ENCODE results near the gene AFAP1.

AFAP1 gene, protein sequence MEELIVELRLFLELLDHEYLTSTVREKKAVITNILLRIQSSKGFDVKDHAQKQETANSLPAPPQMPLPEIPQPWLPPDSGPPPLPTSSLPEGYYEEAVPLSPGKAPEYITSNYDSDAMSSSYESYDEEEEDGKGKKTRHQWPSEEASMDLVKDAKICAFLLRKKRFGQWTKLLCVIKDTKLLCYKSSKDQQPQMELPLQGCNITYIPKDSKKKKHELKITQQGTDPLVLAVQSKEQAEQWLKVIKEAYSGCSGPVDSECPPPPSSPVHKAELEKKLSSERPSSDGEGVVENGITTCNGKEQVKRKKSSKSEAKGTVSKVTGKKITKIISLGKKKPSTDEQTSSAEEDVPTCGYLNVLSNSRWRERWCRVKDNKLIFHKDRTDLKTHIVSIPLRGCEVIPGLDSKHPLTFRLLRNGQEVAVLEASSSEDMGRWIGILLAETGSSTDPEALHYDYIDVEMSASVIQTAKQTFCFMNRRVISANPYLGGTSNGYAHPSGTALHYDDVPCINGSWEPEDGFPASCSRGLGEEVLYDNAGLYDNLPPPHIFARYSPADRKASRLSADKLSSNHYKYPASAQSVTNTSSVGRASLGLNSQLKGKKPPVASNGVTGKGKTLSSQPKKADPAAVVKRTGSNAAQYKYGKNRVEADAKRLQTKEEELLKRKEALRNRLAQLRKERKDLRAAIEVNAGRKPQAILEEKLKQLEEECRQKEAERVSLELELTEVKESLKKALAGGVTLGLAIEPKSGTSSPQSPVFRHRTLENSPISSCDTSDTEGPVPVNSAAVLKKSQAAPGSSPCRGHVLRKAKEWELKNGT

DNA sequence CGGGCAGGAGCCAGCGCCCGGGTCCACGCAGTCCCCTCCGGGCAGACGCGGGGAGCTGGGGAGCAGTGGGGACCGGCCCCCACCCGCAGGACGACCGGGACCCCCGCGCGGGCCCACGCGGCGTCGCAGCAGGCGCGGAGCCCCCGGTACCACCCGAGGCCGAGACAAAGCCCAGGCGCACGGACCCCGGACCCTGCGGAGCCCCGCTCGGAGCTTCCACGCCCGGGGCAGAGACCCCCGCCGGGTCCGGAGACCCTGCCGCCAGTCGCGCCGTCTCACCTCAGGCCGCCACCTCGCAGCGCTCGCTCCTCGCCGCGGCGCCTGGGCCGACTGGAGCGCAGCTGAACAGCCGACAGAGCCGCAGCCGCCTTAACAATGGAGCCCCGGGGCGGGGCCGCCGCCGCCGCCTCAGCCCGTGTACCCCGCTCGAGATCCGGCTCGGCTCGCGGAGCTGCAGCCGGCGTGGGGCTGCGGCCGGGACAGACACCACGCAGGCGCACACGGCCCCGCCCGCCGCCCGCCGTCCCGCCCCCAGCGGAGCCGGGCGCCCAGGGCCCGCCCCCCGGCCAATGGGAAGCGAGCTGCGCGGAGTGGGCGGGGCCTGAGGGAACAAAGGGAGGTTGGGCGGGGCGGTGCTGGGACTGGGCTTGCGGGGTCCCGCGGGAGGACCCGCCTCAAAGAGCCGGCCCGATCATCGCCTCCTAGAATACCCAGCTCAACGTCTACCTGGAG lies at the start of gene AFAP1:
Gene AFAP1 (minus strand): TSS at position 485 of the 732 bp plus-strand sequence. CDS start 67,783 bp downstream, outside the sequence.
- Histone ChIP-seq H3K9me3 (ENCODE audit: control insufficient read depth in 2 of 2, low read length in 2 of 2) (no peaks in the 10 kb centered on the region), H3K27me3 (ENCODE audit: control insufficient read depth in 1 of 2, insufficient read depth in 2 of 2, low read length in 2 of 2) (no peaks in the 10 kb centered on the region), H3K36me3 (ENCODE audit: control insufficient read depth in 2 of 2, insufficient read depth in 2 of 2, low read length in 2 of 2) (no peaks in the 10 kb centered on the region), H3K4me3 (ENCODE audit: low read length in 2 of 2) (peak within 1 kb of the TSS; percentile 83 to 84), H3K27ac (ENCODE audit: low read length) (peak within 1 kb of the TSS; percentile 83), H3K4me1 (ENCODE audit: control insufficient read depth, insufficient read depth, low read length) (peaks cover 14% of the 10 kb centered on the region), H3K9ac (ENCODE audit: low read length in 2 of 2) (peak within 1 kb of the TSS; percentile 76 to 82)

DNA sequence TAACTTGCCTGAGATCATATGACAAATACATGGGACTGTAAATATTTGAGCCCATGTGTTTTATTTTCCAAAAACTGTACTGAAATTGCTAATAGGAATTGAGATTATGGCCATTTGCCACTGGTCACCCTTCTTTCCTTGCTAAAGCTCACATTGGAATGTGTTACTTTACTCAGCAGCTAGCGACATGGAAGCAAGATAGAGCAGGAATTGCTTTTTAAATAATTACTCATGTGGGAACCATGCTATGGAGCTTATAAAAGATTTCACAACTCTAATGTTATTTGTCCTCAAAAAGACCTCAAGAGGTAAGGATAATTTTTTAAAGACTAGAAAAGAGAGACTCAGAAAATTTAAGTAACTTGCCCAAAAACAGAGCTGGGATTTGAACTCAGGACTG lies 48.8 kb upstream of the AFAP1 start:
- Histone ChIP-seq H3K27me3 (ENCODE audit: control insufficient read depth in 1 of 2, insufficient read depth in 2 of 2, low read length in 2 of 2) (no peaks in the 10 kb centered on the region), H3K27ac (ENCODE audit: low read length) (no peak overlapping the region), H3K9me3 (ENCODE audit: control insufficient read depth in 2 of 2, low read length in 2 of 2) (peaks cover 0 to 6% of the 10 kb centered on the region in 2 donors), H3K36me3 (ENCODE audit: control insufficient read depth in 2 of 2, insufficient read depth in 2 of 2, low read length in 2 of 2) (no peaks in the 10 kb centered on the region), H3K4me1 (ENCODE audit: control insufficient read depth, insufficient read depth, low read length) (peaks cover 2% of the 10 kb centered on the region), H3K9ac (ENCODE audit: low read length in 2 of 2) (no peak overlapping the region), H3K4me3 (ENCODE audit: low read length in 2 of 2) (no peak overlapping the region)

- H3K36me3 ChIP-seq (ENCODE audit: control insufficient read depth in 2 of 2, insufficient read depth in 2 of 2, low read length in 2 of 2): no peaks in the 10 kb centered on the region
Measured at GRCh38 chr4:7987148-7987989, 47.7 kb upstream of the AFAP1 start.

GRCh38 chr4:7985891-7986441 lies 46.3 kb upstream of the AFAP1 start:
- Histone ChIP-seq H3K4me1 (ENCODE audit: control insufficient read depth, insufficient read depth, low read length) (peaks cover 2% of the 10 kb centered on the region), H3K9me3 (ENCODE audit: control insufficient read depth in 2 of 2, low read length in 2 of 2) (peaks cover 0 to 6% of the 10 kb centered on the region in 2 donors), H3K27me3 (ENCODE audit: control insufficient read depth in 1 of 2, insufficient read depth in 2 of 2, low read length in 2 of 2) (no peaks in the 10 kb centered on the region), H3K27ac (ENCODE audit: low read length) (no peak overlapping the region), H3K36me3 (ENCODE audit: control insufficient read depth in 2 of 2, insufficient read depth in 2 of 2, low read length in 2 of 2) (no peaks in the 10 kb centered on the region), H3K9ac (ENCODE audit: low read length in 2 of 2) (no peak overlapping the region), H3K4me3 (ENCODE audit: low read length in 2 of 2) (no peak overlapping the region)

More at GRCh38 chr4:7987148-7987989, 47.7 kb upstream of the AFAP1 start:
- H3K4me3 ChIP-seq (ENCODE audit: low read length in 2 of 2): no peak overlapping the region
- H3K9ac ChIP-seq (ENCODE audit: low read length in 2 of 2): no peak overlapping the region
- no peaks in the 10 kb centered on the region for H3K27me3 ChIP-seq (ENCODE audit: control insufficient read depth in 1 of 2, insufficient read depth in 2 of 2, low read length in 2 of 2)
- peaks cover 0 to 6% of the 10 kb centered on the region in 2 donors for H3K9me3 ChIP-seq (ENCODE audit: control insufficient read depth in 2 of 2, low read length in 2 of 2)
- H3K27ac ChIP-seq (ENCODE audit: low read length): no peak overlapping the region
- H3K4me1 ChIP-seq (ENCODE audit: control insufficient read depth, insufficient read depth, low read length): peaks cover 2% of the 10 kb centered on the region

GRCh38 chr4:7985072-7985471 lies 45.4 kb upstream of the AFAP1 start:
- Histone ChIP-seq H3K4me1 (ENCODE audit: control insufficient read depth, insufficient read depth, low read length) (peaks cover 2% of the 10 kb centered on the region), H3K27ac (ENCODE audit: low read length) (no peak overlapping the region), H3K27me3 (ENCODE audit: control insufficient read depth in 1 of 2, insufficient read depth in 2 of 2, low read length in 2 of 2) (no peaks in the 10 kb centered on the region), H3K36me3 (ENCODE audit: control insufficient read depth in 2 of 2, insufficient read depth in 2 of 2, low read length in 2 of 2) (no peaks in the 10 kb centered on the region), H3K9me3 (ENCODE audit: control insufficient read depth in 2 of 2, low read length in 2 of 2) (peaks cover 0 to 6% of the 10 kb centered on the region in 2 donors), H3K9ac (ENCODE audit: low read length in 2 of 2) (no peak overlapping the region), H3K4me3 (ENCODE audit: low read length in 2 of 2) (no peak overlapping the region)

GRCh38 chr4:7984286-7984925 lies 44.7 kb upstream of the AFAP1 start:
- Histone ChIP-seq H3K27ac (ENCODE audit: low read length) (no peak overlapping the region), H3K4me3 (ENCODE audit: low read length in 2 of 2) (no peak overlapping the region), H3K4me1 (ENCODE audit: control insufficient read depth, insufficient read depth, low read length) (peaks cover 2% of the 10 kb centered on the region), H3K9ac (ENCODE audit: low read length in 2 of 2) (no peak overlapping the region), H3K9me3 (ENCODE audit: control insufficient read depth in 2 of 2, low read length in 2 of 2) (peaks cover 0 to 2% of the 10 kb centered on the region in 2 donors), H3K36me3 (ENCODE audit: control insufficient read depth in 2 of 2, insufficient read depth in 2 of 2, low read length in 2 of 2) (no peaks in the 10 kb centered on the region), H3K27me3 (ENCODE audit: control insufficient read depth in 1 of 2, insufficient read depth in 2 of 2, low read length in 2 of 2) (no peaks in the 10 kb centered on the region)

DNA sequence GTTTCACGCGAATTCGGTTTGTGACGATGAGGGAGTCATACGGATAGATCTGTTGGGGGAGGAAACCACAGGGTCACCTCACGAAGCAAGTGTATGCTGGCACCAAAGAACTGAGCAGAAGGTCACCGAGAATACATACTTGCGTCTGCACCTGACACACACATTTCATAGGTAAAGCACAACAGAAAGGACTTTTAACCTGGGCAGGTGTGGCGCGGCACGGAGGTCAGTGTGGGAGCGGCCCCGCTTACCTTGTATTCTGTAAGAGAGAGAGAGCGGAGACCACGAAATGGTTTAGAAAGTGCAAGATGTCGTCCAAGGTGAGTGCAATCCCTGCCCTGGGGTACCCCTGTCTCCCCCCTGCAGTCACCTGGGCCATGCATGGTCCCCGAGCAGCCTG lies 43.6 kb upstream of the AFAP1 start:
- no peaks in the 10 kb centered on the region for H3K36me3 ChIP-seq (ENCODE audit: control insufficient read depth in 2 of 2, insufficient read depth in 2 of 2, low read length in 2 of 2)
- no peak overlapping the region for H3K9ac ChIP-seq (ENCODE audit: low read length in 2 of 2)
- no peak overlapping the region for H3K27ac ChIP-seq (ENCODE audit: low read length)
- peaks cover 7% of the 10 kb centered on the region for H3K4me1 ChIP-seq (ENCODE audit: control insufficient read depth, insufficient read depth, low read length)
- H3K4me3 ChIP-seq (ENCODE audit: low read length in 2 of 2): no peak overlapping the region
- no peaks in the 10 kb centered on the region for H3K9me3 ChIP-seq (ENCODE audit: control insufficient read depth in 2 of 2, low read length in 2 of 2)
- H3K27me3 ChIP-seq (ENCODE audit: control insufficient read depth in 1 of 2, insufficient read depth in 2 of 2, low read length in 2 of 2): no peaks in the 10 kb centered on the region

- Histone ChIP-seq H3K9me3 (ENCODE audit: control insufficient read depth in 2 of 2, low read length in 2 of 2) (no peaks in the 10 kb centered on the region), H3K9ac (ENCODE audit: low read length in 2 of 2) (no peak overlapping the region), H3K27ac (ENCODE audit: low read length) (no peak overlapping the region), H3K36me3 (ENCODE audit: control insufficient read depth in 2 of 2, insufficient read depth in 2 of 2, low read length in 2 of 2) (no peaks in the 10 kb centered on the region), H3K27me3 (ENCODE audit: control insufficient read depth in 1 of 2, insufficient read depth in 2 of 2, low read length in 2 of 2) (no peaks in the 10 kb centered on the region), H3K4me1 (ENCODE audit: control insufficient read depth, insufficient read depth, low read length) (peaks cover 8% of the 10 kb centered on the region), H3K4me3 (ENCODE audit: low read length in 2 of 2) (no peak overlapping the region)
Measured at GRCh38 chr4:7981738-7982394, 42.2 kb upstream of the AFAP1 start.

DNA sequence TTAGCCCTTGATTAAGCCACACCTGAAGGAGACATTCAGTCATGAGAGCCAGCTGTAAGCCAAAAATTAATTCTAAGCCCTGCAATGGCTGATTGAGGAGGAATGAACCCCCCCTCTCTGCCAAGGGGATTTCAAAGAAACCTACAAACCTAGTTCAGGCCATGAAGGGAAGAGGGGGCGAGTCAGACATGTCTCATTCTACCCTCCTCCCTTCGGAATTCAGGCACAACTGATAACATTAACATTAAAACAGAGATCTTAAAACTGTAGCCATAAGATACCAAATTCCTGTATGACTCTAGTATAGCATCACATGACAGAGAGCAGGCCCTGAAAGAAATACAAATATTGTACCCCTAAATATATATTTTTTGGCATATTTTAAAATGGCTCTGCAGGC lies 40.4 kb upstream of the AFAP1 start:
- Histone ChIP-seq H3K27me3 (ENCODE audit: control insufficient read depth in 1 of 2, insufficient read depth in 2 of 2, low read length in 2 of 2) (no peaks in the 10 kb centered on the region), H3K4me1 (ENCODE audit: control insufficient read depth, insufficient read depth, low read length) (peaks cover 6% of the 10 kb centered on the region), H3K4me3 (ENCODE audit: low read length in 2 of 2) (no peak overlapping the region), H3K9me3 (ENCODE audit: control insufficient read depth in 2 of 2, low read length in 2 of 2) (no peaks in the 10 kb centered on the region), H3K27ac (ENCODE audit: low read length) (no peak overlapping the region), H3K9ac (ENCODE audit: low read length in 2 of 2) (no peak overlapping the region), H3K36me3 (ENCODE audit: control insufficient read depth in 2 of 2, insufficient read depth in 2 of 2, low read length in 2 of 2) (no peaks in the 10 kb centered on the region)
